WERI-Rb-1 (cell line): ENCODE data around the gene MTMR4.

Experiments
- DNase-seq: peaks from one replicate; pipeline ENCODE4 v3.0.0-alpha.2; 2020
- H3K27ac ChIP-seq: fragments of 250-450 bp; sonication (Bioruptor Pico); 2 replicates; pipeline ENCODE4 v1.5.1; 2020; ENCODE audit warnings: mild to moderate bottlenecking, moderate library complexity
- H3K27me3 ChIP-seq: fragments of 250-450 bp; sonication (Bioruptor Pico); 2 replicates; pipeline ENCODE4 v1.5.1; 2021; ENCODE audit warnings: mild to moderate bottlenecking, low read depth, moderate library complexity; ENCODE audit not compliant: insufficient read depth, severe bottlenecking
- H3K36me3 ChIP-seq: fragments of 250-450 bp; sonication (Bioruptor Pico); 2 replicates; pipeline ENCODE4 v1.5.1; 2020; ENCODE audit warnings: mild to moderate bottlenecking, moderate library complexity
- H3K4me3 ChIP-seq: 2 replicates; pipeline ENCODE4 v1.5.1; 2011; ENCODE audit warnings: low read depth, mild to moderate bottlenecking, control low read depth, low read length
- H3K9me3 ChIP-seq: fragments of 250-450 bp; sonication (Bioruptor Pico); 2 replicates; pipeline ENCODE4 v1.5.1; 2021; ENCODE audit warnings: mild to moderate bottlenecking, moderate library complexity; ENCODE audit not compliant: severe bottlenecking
- TF ChIP-seq, protein P1 (sequence below): IDR thresholded peaks from 2 replicates; pipeline ENCODE4 v1.5.1; 2011; ENCODE audit warnings: low read depth, mild to moderate bottlenecking, control low read depth, inconsistent platforms, low read length

The MTMR4 gene

DNA sequence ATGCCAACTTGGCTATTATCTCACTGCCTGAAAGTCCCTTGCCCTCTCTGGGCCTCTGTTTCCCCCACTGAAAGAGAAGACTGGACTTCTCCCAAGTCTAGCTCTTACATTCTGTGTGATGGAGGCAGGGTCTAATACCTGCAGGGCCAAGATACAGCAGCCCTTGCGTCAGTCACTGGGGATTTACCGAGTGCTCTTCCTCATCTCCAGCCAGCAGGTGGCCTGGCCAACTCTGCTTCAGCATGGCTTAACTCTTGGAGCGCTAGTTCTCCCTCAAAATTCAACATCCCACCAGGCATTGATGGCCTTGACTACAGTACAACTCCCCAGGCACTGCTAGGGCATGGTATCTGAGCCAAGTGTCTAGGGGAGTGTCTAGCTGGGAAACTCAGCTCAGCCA lies 19.9 kb upstream of the MTMR4 start:
- peak overlapping the region; percentile 92 for H3K27ac ChIP-seq
- no peak overlapping the region for H3K4me3 ChIP-seq
- H3K36me3 ChIP-seq = no peaks in the 10 kb centered on the region
- H3K9me3 ChIP-seq = no peaks in the 10 kb centered on the region
- H3K27me3 ChIP-seq = no peaks in the 10 kb centered on the region
- peak; percentile 55 for DNase-seq
- TF ChIP-seq, protein P1, sequence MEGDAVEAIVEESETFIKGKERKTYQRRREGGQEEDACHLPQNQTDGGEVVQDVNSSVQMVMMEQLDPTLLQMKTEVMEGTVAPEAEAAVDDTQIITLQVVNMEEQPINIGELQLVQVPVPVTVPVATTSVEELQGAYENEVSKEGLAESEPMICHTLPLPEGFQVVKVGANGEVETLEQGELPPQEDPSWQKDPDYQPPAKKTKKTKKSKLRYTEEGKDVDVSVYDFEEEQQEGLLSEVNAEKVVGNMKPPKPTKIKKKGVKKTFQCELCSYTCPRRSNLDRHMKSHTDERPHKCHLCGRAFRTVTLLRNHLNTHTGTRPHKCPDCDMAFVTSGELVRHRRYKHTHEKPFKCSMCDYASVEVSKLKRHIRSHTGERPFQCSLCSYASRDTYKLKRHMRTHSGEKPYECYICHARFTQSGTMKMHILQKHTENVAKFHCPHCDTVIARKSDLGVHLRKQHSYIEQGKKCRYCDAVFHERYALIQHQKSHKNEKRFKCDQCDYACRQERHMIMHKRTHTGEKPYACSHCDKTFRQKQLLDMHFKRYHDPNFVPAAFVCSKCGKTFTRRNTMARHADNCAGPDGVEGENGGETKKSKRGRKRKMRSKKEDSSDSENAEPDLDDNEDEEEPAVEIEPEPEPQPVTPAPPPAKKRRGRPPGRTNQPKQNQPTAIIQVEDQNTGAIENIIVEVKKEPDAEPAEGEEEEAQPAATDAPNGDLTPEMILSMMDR = peak; percentile 69

DNA sequence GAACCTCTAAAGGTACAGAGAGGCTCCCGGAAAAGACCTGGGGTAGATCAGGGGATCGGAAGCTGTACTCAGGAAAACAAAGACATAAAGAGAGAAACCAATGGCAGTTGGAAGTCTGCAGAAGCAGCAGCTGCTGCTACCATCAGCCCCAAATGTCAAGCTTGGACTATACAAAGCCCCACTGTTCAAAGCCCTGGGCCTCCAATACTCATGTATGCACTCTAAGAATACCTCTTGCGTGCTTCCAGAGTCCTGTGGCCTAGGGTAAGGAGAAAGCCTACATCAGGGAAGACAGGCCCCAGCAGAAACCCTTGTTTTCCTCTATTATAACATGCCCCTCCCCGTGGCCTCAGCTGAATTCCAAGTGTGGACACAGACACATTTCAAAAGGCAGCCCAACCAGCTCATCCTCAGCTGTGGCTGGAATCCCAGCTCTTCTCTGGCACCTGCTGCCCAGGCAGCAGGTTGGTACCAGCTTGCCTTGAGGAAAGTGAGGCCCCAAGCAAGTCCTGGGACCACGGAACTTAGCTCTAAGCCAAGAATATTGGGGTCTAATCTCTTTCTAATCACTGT lies 19.3 kb upstream of the MTMR4 start:
- no peaks in the 10 kb centered on the region for H3K36me3 ChIP-seq
- no peak overlapping the region for H3K4me3 ChIP-seq
- H3K9me3 ChIP-seq = no peaks in the 10 kb centered on the region
- H3K27me3 ChIP-seq = no peaks in the 10 kb centered on the region
- peak overlapping the region; percentile 92 for H3K27ac ChIP-seq
- TF ChIP-seq, protein P1 = no peak
- DNase-seq = no peak

DNA sequence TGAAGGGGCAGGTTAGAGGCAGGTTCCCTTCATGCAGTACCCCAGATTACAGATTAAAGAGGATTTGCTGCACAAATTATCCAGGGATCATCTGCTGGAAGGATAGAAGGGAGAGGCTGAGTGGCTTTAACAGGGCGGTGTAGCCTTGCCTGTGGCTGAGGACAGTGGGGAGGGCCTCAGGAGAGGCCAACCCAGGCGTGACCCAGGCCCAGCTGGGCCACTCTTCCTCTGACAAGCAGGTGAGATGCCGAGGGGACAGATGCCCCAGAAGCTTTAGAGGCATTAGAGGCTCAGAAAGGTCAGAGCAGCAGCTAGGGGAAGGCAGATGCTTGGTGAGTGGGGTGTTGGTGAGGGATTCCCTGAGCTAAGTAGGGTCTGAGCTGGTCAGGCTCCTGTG lies 18.1 kb upstream of the MTMR4 start:
- H3K27ac ChIP-seq = peak overlapping the region; percentile 95
- H3K4me3 ChIP-seq = peak overlapping the region; percentile 82
- peak; percentile 99 for DNase-seq
- no peaks in the 10 kb centered on the region for H3K27me3 ChIP-seq
- no peaks in the 10 kb centered on the region for H3K36me3 ChIP-seq
- no peaks in the 10 kb centered on the region for H3K9me3 ChIP-seq
- TF ChIP-seq, protein P1 = 0 out of 2 replicates have a peak, but pooled peaks have one; percentile 1

DNA sequence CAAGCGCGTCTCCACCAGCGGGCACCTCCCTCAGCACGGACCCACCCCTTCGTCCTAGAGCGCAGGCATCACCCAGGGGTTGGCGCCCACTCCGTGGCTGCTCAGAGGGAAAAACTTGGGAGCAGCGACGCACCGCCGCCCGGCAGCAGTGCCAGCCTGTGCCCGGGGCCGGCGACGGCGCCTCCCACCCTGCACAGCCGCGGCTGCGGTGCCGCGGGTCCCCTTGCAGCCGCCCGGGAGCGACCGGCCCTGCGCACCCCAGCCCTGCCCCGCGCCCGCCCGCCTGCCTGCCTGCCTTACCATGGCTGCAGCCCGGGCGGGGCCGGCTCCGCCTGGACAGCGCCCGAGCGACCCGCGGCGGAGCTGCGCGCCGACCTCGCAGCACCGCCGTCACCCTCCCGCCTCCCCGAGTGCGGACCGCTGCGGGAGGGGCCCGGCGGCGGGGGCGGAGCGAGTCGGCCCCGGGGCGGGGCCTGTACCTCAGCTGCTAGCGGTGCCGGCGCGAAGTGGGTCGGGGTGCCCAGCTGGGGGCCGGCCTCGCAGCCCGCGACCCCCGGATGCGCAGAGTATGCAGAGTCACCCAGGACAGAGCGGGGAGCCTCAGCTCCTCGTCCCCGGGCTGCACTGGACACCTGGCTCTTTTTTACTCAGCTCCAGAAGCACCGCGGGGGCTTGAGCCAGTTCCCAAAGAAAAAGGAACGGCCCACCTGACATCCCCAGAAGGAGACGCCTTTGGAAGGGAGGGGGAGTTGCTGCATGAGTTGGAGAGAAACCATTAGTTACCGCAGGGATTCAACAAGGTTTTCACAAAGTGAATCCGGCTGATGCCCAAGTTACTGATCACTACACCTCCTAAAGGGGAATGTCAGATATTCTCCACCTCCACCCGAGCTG lies 17.5 kb upstream of the MTMR4 start:
- DNase-seq = peak; percentile 79
- TF ChIP-seq, protein P1 = no peak
- Histone ChIP-seq H3K36me3 (no peaks in the 10 kb centered on the region), H3K27ac (peak overlapping the region; percentile 95), H3K9me3 (no peaks in the 10 kb centered on the region), H3K4me3 (peak overlapping the region; percentile 82), H3K27me3 (no peaks in the 10 kb centered on the region)

DNA sequence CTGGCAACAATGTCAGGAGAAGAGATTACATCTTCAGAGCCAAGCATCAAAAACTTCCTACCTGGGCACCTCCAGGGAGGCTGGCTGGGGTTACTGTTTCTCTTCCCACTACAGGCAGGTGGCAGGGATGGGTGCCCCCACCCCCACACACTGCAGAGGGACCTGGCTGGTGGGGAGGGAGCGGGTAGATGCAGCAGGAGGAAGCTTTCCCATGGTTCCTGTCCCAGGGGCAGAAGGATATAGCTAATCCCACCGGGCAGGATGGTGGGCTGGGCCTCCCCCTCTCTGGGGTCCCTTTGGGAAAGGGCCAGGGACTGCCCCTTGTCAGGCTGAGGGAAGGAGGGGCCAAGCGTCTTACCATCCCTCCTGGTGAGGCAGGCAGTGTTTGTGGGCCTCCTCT lies 16.7 kb upstream of the MTMR4 start:
- peak overlapping the region; percentile 82 for H3K4me3 ChIP-seq
- TF ChIP-seq, protein P1 = no peak
- no peaks in the 10 kb centered on the region for H3K27me3 ChIP-seq
- H3K9me3 ChIP-seq = no peaks in the 10 kb centered on the region
- DNase-seq = peak; percentile 81
- H3K36me3 ChIP-seq = peaks cover 7% of the 10 kb centered on the region
- H3K27ac ChIP-seq = peak overlapping the region; percentile 95
